ENCODE measurements around the gene GNA15. TPM values are rescaled to one million over a fixed set of nuclear protein-coding genes. Genes with fewer than 3 reads are reported as not detected.

GNA15 gene
- total RNA-seq, 1 donor from 2014 or later, result 0.13 TPM

DNA sequence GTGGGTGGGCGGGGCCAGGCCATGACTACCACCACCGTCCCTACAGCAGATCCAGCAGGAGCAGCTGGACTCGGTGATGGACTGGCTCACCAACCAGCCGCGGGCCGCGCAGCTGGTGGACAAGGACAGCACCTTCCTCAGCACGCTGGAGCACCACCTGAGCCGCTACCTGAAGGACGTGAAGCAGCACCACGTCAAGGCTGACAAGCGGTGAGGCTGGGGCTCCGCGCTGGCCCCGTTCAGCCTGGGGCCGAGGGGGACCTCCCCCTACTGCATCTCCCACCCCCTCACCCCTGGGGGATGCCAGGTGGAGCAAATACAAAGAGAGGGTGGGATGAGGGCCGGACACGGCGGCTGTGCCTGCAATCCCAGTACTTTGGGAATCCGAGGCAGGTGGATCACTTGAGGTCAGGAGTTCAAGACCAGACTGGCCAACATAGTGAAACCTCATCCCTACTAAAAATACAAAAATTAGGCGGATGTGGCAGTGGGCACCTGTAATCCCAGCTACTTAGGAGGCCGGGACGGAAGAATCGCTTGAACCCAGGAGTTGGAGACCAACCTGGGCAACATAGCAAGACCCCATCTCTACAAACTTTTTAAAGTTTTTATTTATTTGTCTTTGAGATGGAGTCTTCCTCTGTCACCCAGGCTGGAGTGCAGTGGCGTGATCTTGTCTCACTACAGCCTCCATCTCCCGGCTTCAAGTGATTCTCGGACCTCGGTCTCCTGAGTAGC is 70.6 kb downstream of the GNA15 start:
- DNase-seq (ENCODE audit: low read depth in 2 of 2), result no peak

DNA sequence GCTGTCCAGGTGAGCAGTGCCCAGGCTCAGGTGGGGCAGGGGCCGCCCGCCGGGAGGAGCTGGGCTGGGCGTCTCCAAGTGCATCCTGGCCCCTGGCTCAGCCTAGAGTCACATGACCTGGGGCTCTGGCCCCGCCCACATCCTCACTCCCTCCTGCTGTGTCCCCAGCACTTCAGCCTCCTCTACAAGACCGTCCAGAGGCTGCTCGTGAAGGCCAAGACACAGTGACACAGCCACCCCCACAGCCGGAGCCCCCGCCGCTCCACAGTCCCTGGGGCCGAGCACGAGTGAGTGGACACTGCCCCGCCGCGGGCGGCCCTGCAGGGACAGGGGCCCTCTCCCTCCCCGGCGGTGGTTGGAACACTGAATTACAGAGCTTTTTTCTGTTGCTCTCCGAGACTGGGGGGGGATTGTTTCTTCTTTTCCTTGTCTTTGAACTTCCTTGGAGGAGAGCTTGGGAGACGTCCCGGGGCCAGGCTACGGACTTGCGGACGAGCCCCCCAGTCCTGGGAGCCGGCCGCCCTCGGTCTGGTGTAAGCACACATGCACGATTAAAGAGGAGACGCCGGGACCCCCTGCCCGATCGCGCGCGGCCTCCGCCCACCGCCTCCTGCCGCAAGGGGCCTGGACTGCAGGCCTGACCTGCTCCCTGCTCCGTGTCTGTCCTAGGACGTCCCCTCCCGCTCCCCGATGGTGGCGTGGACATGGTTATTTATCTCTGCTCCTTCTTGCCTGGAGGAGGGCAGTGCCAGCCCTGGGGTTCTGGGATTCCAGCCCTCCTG is 71.8 kb downstream of the GNA15 start:
- no peak for DNase-seq (ENCODE audit: low read depth in 2 of 2)

DNA sequence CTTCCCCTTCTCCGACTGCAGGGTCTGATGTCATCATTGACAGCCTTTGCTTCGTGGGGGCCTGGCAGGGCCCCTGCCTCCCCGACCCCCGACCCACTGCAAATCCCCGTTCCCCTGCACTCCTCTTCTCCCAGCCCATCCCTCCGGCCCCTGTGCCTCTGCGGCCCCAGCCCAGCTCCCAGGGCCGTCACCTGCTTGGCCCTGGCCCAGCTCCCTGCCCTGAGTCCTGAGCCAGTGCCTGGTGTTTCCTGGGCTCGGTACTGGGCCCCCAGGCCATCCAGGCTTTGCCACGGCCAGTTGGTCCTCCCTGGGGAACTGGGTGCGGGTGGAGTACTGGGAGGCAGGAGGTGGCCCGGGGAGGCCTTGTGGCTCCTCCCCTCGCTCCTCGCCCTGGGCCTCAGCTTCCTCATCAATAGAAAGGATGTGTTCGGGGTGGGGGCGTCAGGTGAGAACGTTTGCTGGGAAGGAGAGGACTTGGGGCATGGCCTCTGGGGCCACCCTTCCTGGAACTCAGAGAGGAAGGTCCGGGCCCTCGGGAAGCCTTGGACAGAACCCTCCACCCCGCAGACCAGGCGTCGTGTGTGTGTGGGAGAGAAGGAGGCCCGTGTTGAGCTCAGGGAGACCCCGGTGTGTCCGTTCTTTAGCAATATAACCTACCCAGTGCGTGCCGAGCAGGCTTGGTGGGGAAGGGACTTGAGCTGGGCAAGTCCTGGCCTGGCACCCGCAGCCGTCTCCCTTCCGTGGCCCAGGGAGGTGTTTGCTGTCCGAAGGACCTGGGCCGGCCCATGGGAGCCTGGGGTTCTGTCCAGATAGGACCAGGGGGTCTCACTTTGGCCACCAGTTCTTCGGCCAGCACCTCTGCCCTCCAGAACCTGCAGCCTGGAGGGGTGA is 72.7 kb downstream of the GNA15 start:
- no peak for DNase-seq (ENCODE audit: low read depth in 2 of 2)

GRCh38 chr19:3210347-3211017 is 74.6 kb downstream of the GNA15 start:
- DNase-seq (ENCODE audit: low read depth in 2 of 2), result peak; percentile 4 to 38

DNA sequence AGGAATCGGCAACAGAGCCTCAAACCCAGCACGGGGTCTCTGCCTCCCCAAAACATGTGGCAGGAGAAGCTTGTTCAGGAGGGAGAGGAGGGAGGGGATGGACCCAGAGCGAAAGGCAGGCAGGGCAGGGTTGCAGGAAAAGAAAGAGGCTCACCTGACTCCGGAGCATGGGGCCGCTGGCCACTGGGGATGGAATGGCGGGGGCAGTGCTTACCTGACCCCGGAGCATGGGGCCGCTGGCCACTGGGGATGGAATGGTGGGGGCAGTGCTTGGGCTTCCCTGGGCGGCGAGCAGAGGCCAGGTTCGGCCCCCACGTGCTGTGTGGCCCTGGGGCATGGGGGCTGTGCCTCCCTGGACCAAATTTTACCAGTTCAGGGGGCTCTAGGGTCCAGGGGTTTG is 75.4 kb downstream of the GNA15 start:
- no peak for DNase-seq (ENCODE audit: low read depth in 2 of 2)

GRCh38 chr19:3213159-3213558 is 77.3 kb downstream of the GNA15 start:
- DNase-seq (ENCODE audit: low read depth in 2 of 2), result no peak

Other genes starting within 250 kb of the GNA15 start
- 3.2 and 3.7 TPM in 2 replicates for gene ZNF57, start 235.1 kb upstream of the GNA15 start, total RNA-seq
- 3.7 and 4.4 TPM in 2 replicates for gene ZNF77, start 191.1 kb upstream of the GNA15 start, total RNA-seq
- gene TLE6, start 158.5 kb upstream of the GNA15 start, total RNA-seq, result 0.90 and 2.8 TPM in 2 replicates
- 2.7 and 24.9 TPM in 2 replicates for gene TLE2, start 106.8 kb upstream of the GNA15 start, total RNA-seq
- gene TLE5, start 73.5 kb upstream of the GNA15 start, total RNA-seq, result 88.1 and 130 TPM in 2 replicates
- 50.3 and 71.7 TPM in 2 replicates for gene GNA11, start 41.7 kb upstream of the GNA15 start, total RNA-seq
- gene S1PR4, start 42.7 kb downstream of the GNA15 start, total RNA-seq, result 0.51 and 0.63 TPM in 2 replicates
- gene NCLN, start 49.9 kb downstream of the GNA15 start, total RNA-seq, result 33.2 and 45.0 TPM in 2 replicates
- gene CELF5, start 88.6 kb downstream of the GNA15 start, total RNA-seq, result 0.13 TPM in 1 of 2 replicates, not detected in the other
- 11.9 and 18.2 TPM in 2 replicates for gene NFIC, start 230.6 kb downstream of the GNA15 start, total RNA-seq

Measured in dermis microvascular lymphatic vessel endothelial cell (primary cell).